Measurements from ENCODE around the gene FGF6. TPM values are rescaled to one million over a fixed set of nuclear protein-coding genes. Genes with fewer than 3 reads are reported as not detected.

FGF6 gene
- polyA plus RNA-seq, 1 donor (not counting 4 experiments of a cell fraction or from before 2014, with no cell fraction given), result not detected

GRCh38 chr12:4482936-4483335 is 37.3 kb upstream of the FGF6 start:
- dilution Hi-C loops (cut with MboI; ENCODE audit: extremely low pct_ligation_motif_present, low sequenced_read_pairs), result no loop called here
- no peak overlapping the region for H2AFZ ChIP-seq (ENCODE audit: control insufficient read depth, low read length)
- no peak overlapping the region for H3K27ac ChIP-seq (ENCODE audit: control insufficient read depth, insufficient read depth, low read length)
- no peaks in the 10 kb centered on the region for H3K9me3 ChIP-seq (ENCODE audit: control insufficient read depth, low read depth, low read length)
- no peak overlapping the region for H3K4me2 ChIP-seq (ENCODE audit: control insufficient read depth, extremely low read depth, insufficient read depth, low read depth, low read length)
- H3K4me3 ChIP-seq (ENCODE audit: control insufficient read depth in 2 of 3, extremely low read depth in 1 of 3, insufficient read depth in 2 of 3, low read depth in 1 of 3, low read length in 3 of 3), result no peak overlapping the region
- no peak overlapping the region for H3K9ac ChIP-seq (ENCODE audit: control insufficient read depth, extremely low read depth, insufficient read depth, low read length)
- H3K79me2 ChIP-seq (ENCODE audit: control insufficient read depth, insufficient read depth, low read length), result no peaks in the 10 kb centered on the region
- H3K36me3 ChIP-seq (ENCODE audit: control insufficient read depth in 2 of 2, extremely low read depth in 1 of 2, insufficient read depth in 2 of 2, low read length in 2 of 2), result peaks cover 0 to 3% of the 10 kb centered on the region in 2 experiments
- H3K9me1 ChIP-seq (ENCODE audit: control insufficient read depth, extremely low read depth, insufficient read depth, low read length), result no peaks in the 10 kb centered on the region
- no peaks in the 10 kb centered on the region for H4K20me1 ChIP-seq (ENCODE audit: control insufficient read depth, extremely low read depth, insufficient read depth, low read length)
- TF ChIP-seq EZH2 (IDR thresholded peaks at IDR 0.05; ENCODE audit: low read length) (no peak), CTCF (optimal IDR thresholded peaks at IDR 0.05 in 1 of 3, IDR thresholded peaks at IDR 0.05 in 1 of 3, conservative IDR thresholded peaks at IDR 0.05 in 1 of 3; ENCODE audit: extremely low read depth in 1 of 3, insufficient read depth in 2 of 3, low read length in 3 of 3) (no peak)
- H3K27me3 ChIP-seq (ENCODE audit: control insufficient read depth, extremely low read depth, insufficient read depth, low read length), result no peaks in the 10 kb centered on the region
- no peak for DNase-seq (ENCODE audit: low read depth, low spot score)
- peak; percentile 68 for FAIRE-seq
- peaks cover 25% of the 10 kb centered on the region for H3K4me1 ChIP-seq (ENCODE audit: control insufficient read depth, extremely low read depth, insufficient read depth, low read length)

GRCh38 chr12:4478933-4479332 is 33.3 kb upstream of the FGF6 start:
- no peaks in the 10 kb centered on the region for H3K79me2 ChIP-seq (ENCODE audit: control insufficient read depth, insufficient read depth, low read length)
- no peaks in the 10 kb centered on the region for H3K9me3 ChIP-seq (ENCODE audit: control insufficient read depth, low read depth, low read length)
- H3K4me2 ChIP-seq (ENCODE audit: control insufficient read depth, extremely low read depth, insufficient read depth, low read depth, low read length), result no peak overlapping the region
- dilution Hi-C loops (cut with MboI; ENCODE audit: extremely low pct_ligation_motif_present, low sequenced_read_pairs), result no loop called here
- H3K4me1 ChIP-seq (ENCODE audit: control insufficient read depth, extremely low read depth, insufficient read depth, low read length), result peaks cover 10% of the 10 kb centered on the region
- no peaks in the 10 kb centered on the region for H3K9me1 ChIP-seq (ENCODE audit: control insufficient read depth, extremely low read depth, insufficient read depth, low read length)
- DNase-seq (ENCODE audit: low read depth, low spot score) (no peak), FAIRE-seq (no peak)
- H3K4me3 ChIP-seq (ENCODE audit: control insufficient read depth in 2 of 3, extremely low read depth in 1 of 3, insufficient read depth in 2 of 3, low read depth in 1 of 3, low read length in 3 of 3), result no peak overlapping the region
- H4K20me1 ChIP-seq (ENCODE audit: control insufficient read depth, extremely low read depth, insufficient read depth, low read length), result no peaks in the 10 kb centered on the region
- no peak overlapping the region for H2AFZ ChIP-seq (ENCODE audit: control insufficient read depth, low read length)
- H3K27me3 ChIP-seq (ENCODE audit: control insufficient read depth, extremely low read depth, insufficient read depth, low read length), result no peaks in the 10 kb centered on the region
- H3K9ac ChIP-seq (ENCODE audit: control insufficient read depth, extremely low read depth, insufficient read depth, low read length), result no peak overlapping the region
- no peaks in the 10 kb centered on the region for H3K36me3 ChIP-seq (ENCODE audit: control insufficient read depth in 2 of 2, extremely low read depth in 1 of 2, insufficient read depth in 2 of 2, low read length in 2 of 2)
- TF ChIP-seq CTCF (optimal IDR thresholded peaks at IDR 0.05 in 1 of 3, IDR thresholded peaks at IDR 0.05 in 1 of 3, conservative IDR thresholded peaks at IDR 0.05 in 1 of 3; ENCODE audit: extremely low read depth in 1 of 3, insufficient read depth in 2 of 3, low read length in 3 of 3) (no peak), EZH2 (IDR thresholded peaks at IDR 0.05; ENCODE audit: low read length) (no peak)
- H3K27ac ChIP-seq (ENCODE audit: control insufficient read depth, insufficient read depth, low read length), result no peak overlapping the region
